Activated CD4-positive, alpha-beta T cell treated with anti-CD3 and anti-CD28 coated beads, Interleukin-2, Interleukin-4, amounts not matched to agents 100 ng/mL and 50 ng/mL, durations not matched to agents 16 hours and 8 hours (primary cell): Measurements from ENCODE around the gene MCRS1.
"Not testable (repeated sequence)": the region's sequence is repeated elsewhere in the genome, so short reads cannot be mapped to it uniquely, and the experiment has no call there.

Source experiments
- DNase-seq: peaks from one replicate; pipeline ENCODE4 v3.0.0-alpha.2; 2020; ENCODE audit warnings: low spot score

The MCRS1 gene

DNA sequence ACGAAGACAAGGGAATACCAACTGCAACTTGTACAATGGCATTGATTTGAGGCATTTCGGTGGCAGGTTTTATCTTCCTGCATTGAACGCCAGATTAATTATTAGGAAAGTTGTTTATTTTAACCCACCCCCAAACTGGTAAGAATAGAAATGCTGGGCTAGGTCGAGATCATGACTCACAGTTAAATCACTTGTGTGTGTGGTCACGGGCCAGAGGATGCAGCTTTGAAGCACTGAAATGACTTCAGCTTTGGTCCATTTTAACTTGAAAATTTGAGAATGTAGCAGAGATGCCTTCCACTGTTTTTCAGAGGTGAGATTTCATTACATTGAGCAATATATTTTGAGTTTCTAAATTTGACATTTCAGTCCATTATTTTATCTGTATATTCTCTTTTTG is 52.7 kb downstream of the MCRS1 start:
- DNase-seq = no peak

GRCh38 chr12:49512546-49512945 is 55.4 kb downstream of the MCRS1 start:
- no peak for DNase-seq

DNA sequence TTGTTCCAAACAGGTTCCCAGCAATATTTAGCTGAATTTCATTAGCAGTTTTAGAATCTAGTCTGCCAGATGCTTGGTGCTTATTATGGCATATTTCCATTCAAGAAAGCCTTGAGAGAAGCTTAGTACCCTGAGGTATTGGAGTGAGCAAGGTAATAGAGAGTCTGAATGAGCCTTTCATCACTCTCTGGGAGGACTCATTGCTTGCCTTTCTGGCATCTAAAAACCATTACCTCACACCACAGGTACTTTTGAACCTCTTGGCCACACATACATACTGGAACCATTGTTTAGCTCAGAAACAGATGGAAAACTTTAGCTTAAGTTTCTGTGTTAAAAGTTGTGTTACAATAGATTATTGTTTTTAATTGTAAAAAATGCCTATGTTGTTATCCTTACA is 56.5 kb downstream of the MCRS1 start:
- DNase-seq = no peak

GRCh38 chr12:49509681-49510080 is 58.3 kb downstream of the MCRS1 start:
- DNase-seq = not testable (repeated sequence)
